Testis (tissue), 3 donors: ENCODE data around the gene PRRX1. TPM values are rescaled to one million over a fixed set of nuclear protein-coding genes. Genes with fewer than 3 reads are reported as not detected.

Source experiments
- DNase-seq: peaks from one replicate; pipeline ENCODE4 v3.0.0-alpha.2; 2019
- H3K27ac ChIP-seq, 2 donors: fragments of 200-600 bp; sonication (generic); one replicate each; pipeline ENCODE4 v1.5.1; 2019
- H3K27me3 ChIP-seq: fragments of 200-600 bp; sonication (generic); one replicate; pipeline ENCODE4 v1.5.1; 2019
- H3K36me3 ChIP-seq: fragments of 200-600 bp; sonication (generic); one replicate; pipeline ENCODE4 v1.5.1; 2017; ENCODE audit warnings: low read depth; ENCODE audit errors: missing control alignments
- H3K4me1 ChIP-seq: fragments of 200-600 bp; sonication (generic); one replicate; pipeline ENCODE4 v1.5.1; 2019
- H3K4me3 ChIP-seq, 2 donors: fragments of 200-600 bp; sonication (generic); one replicate each; pipeline ENCODE4 v1.5.1; 2017 to 2019
- H3K9me3 ChIP-seq: fragments of 200-600 bp; sonication (generic); one replicate; pipeline ENCODE4 v1.5.1; 2017
- CTCF ChIP-seq, 3 experiments: fragments of 450-650 bp in 2 of 3; fragments of 200-600 bp in 1 of 3; sonication (generic) in 1 of 3; IDR thresholded peaks; one replicate each; pipeline ENCODE4 v1.5.1; 2016 to 2019; ENCODE audit warnings: antibody characterized with exemption in 3 of 3, mild to moderate bottlenecking in 2 of 3, moderate library complexity in 1 of 3
- POLR2A ChIP-seq: fragments of 450-650 bp; IDR thresholded peaks from one replicate; pipeline ENCODE4 v1.6.1; 2017; ENCODE audit warnings: antibody characterized with exemption, mild to moderate bottlenecking, moderate library complexity
- WGBS, 2 donors: methylation state at CpG; one replicate each; pipeline ENCODE4 v1.1.5; 2018; 5-methylcytosine and 5-hydroxymethylcytosine counted together
- intact Hi-C: fragments of 100-400 bp; cut with DNase I; formaldehyde crosslinking; loops from one replicate; pipeline ENCODE4 v1.15.1; 2023; ENCODE audit warnings: low total_unique reads
- polyA plus RNA-seq: library from polyadenylated mRNA; stranded (reverse); fragments of 350-450 nt; fragmentation: Illumina TruSeq; extraction: RNeasy Lipid Tissue Mini Kit (QIAGEN cat#74804); gene quantifications from one replicate; pipeline ENCODE4 v1.2.3, GENCODE V29; 2014; ENCODE audit warnings: low read depth, low replicate concordance; ENCODE audit not compliant: insufficient read depth
- total RNA-seq, 2 donors: library from RNA; depleted of rRNA; stranded (reverse); fragments of >200 nt; gene quantifications; one replicate each; pipeline ENCODE4 v1.2.3, GENCODE V29; 2016

The PRRX1 gene
- total and polyA plus RNA-seq, 3 donors from 2014 or later, result 26.3 to 74.8 (median 28.5) TPM

- TF ChIP-seq POLR2A (no peak), CTCF (IDR thresholded peaks at IDR 0.05) (no peak)
- H3K9me3 ChIP-seq, result no peaks in the 10 kb centered on the region
- intact Hi-C loops, result no loop called here
- H3K4me3 ChIP-seq, result no peak overlapping the region
- no peak for DNase-seq
- no peaks in the 10 kb centered on the region for H3K36me3 ChIP-seq
- no peaks in the 10 kb centered on the region for H3K27me3 ChIP-seq
- H3K27ac ChIP-seq, result no peak overlapping the region
- H3K4me1 ChIP-seq, result peaks cover 16% of the 10 kb centered on the region
- 92% methylated on average over 8 of the region's 8 CpGs for WGBS, 2 donors
These were observed 35.8 kb downstream of the PRRX1 start for GRCh38 chr1:170699696-170700095.

- Histone ChIP-seq H3K9me3 (no peaks in the 10 kb centered on the region), H3K27me3 (no peaks in the 10 kb centered on the region), H3K4me3 (no peak overlapping the region), H3K36me3 (no peaks in the 10 kb centered on the region), H3K4me1 (peaks cover 16% of the 10 kb centered on the region), H3K27ac (peak overlapping the region in 1 of 2 donors; percentile 33)
- intact Hi-C loops, result no loop called here
- no peak for DNase-seq
- no peak for TF ChIP-seq CTCF (IDR thresholded peaks at IDR 0.05)
- TF ChIP-seq POLR2A, result no peak
- WGBS, 2 donors, result 61 to 70% methylated on average over 1 of the region's 1 CpG
These were observed 37.1 kb downstream of the PRRX1 start for GRCh38 chr1:170700842-170701615.

GRCh38 chr1:170701962-170702361 is 38.0 kb downstream of the PRRX1 start:
- intact Hi-C loops, result no loop called here
- Histone ChIP-seq H3K27ac (no peak overlapping the region), H3K27me3 (no peaks in the 10 kb centered on the region), H3K9me3 (no peaks in the 10 kb centered on the region), H3K36me3 (no peaks in the 10 kb centered on the region), H3K4me3 (no peak overlapping the region), H3K4me1 (peaks cover 16% of the 10 kb centered on the region)
- TF ChIP-seq CTCF (IDR thresholded peaks at IDR 0.05) (no peak), POLR2A (no peak)
- peak; percentile 53 for DNase-seq
- 52 to 83% methylated on average over 12 of the region's 12 CpGs for WGBS, 2 donors

- peaks cover 16% of the 10 kb centered on the region for H3K4me1 ChIP-seq
These were observed 39.7 kb downstream of the PRRX1 start for GRCh38 chr1:170703591-170703990.

More at GRCh38 chr1:170703591-170703990, 39.7 kb downstream of the PRRX1 start:
- Histone ChIP-seq H3K36me3 (no peaks in the 10 kb centered on the region), H3K9me3 (no peaks in the 10 kb centered on the region), H3K27me3 (no peaks in the 10 kb centered on the region), H3K4me3 (no peak overlapping the region), H3K27ac (no peak overlapping the region)
- TF ChIP-seq CTCF (IDR thresholded peaks at IDR 0.05) (no peak), POLR2A (no peak)
- intact Hi-C loops, result no loop called here
- 86 to 95% methylated on average over 2 of the region's 2 CpGs for WGBS, 2 donors
- DNase-seq, result no peak
